ENCODE measurements around the gene STK32C. TPM values are rescaled to one million over a fixed set of nuclear protein-coding genes. Genes with fewer than 3 reads are reported as not detected.

The STK32C gene
- total RNA-seq, 1 experiment from 2014 or later, result 20.7 TPM

DNA sequence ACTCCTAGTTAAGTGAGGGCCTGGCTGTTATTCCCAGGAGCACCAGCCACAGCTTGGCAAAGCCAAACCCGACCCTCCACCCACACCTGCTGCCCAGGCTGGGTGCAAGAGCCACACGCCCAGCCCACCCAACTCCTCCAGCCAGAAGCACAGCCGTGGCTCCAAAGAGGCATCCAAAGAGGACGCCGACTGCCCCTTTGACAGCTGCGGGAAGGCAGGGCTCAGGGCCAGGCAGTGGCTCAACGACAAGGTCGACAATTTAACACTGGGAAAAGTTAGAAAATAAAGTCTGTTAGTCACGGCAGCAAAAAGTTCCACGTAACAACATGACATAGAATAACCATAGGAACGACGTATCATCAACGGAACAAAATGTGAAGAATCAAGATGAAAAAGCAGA, 66.7 kb downstream of the STK32C start:
- TF ChIP-seq, protein P1, sequence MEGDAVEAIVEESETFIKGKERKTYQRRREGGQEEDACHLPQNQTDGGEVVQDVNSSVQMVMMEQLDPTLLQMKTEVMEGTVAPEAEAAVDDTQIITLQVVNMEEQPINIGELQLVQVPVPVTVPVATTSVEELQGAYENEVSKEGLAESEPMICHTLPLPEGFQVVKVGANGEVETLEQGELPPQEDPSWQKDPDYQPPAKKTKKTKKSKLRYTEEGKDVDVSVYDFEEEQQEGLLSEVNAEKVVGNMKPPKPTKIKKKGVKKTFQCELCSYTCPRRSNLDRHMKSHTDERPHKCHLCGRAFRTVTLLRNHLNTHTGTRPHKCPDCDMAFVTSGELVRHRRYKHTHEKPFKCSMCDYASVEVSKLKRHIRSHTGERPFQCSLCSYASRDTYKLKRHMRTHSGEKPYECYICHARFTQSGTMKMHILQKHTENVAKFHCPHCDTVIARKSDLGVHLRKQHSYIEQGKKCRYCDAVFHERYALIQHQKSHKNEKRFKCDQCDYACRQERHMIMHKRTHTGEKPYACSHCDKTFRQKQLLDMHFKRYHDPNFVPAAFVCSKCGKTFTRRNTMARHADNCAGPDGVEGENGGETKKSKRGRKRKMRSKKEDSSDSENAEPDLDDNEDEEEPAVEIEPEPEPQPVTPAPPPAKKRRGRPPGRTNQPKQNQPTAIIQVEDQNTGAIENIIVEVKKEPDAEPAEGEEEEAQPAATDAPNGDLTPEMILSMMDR (IDR thresholded peaks at IDR 0.05; ENCODE audit: unreplicated experiment), result no peak
- no TSS peak for BruUV-seq (replicated peaks)
- intact Hi-C loops (cut with micrococcal nuclease), result no loop called here

DNA sequence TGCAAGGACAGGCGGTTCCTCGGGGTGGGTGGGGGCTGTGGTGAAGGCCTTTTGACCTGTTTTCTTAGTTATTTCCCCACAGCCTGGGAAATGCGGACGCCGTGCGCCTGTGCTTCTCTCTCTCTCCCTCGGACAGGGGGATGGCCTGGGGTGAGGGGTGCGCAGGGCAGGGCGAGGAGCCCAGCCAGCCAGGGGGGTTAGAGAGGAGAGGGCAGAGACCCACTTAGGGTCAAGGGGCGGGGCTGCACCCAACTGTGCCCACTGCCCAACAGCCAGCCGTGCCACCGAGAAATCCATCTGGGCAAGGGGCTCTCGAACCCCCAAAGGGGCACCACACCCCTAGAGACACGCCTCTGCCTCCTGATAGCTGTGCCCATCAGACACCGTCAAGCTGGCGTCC, 67.2 kb downstream of the STK32C start:
- ChIA-PET POLR2A (no interaction called here), CTCF (interaction anchor here (0.6 kb wide), 1 partner anchor 473 kb away, joined by 4 read pairs; no protein-coding TSS in a partner anchor)
- intact Hi-C loops (cut with micrococcal nuclease), result no loop called here
- DNase-seq (ENCODE audit: unreplicated experiment), result no peak
- Mint-ChIP-seq H3K4me1 (ENCODE audit: insufficient read depth, unreplicated experiment) (no peaks in the 10 kb centered on the region), H3K27ac (ENCODE audit: low read depth, unreplicated experiment) (no peak overlapping the region), H3K4me3 (ENCODE audit: unreplicated experiment) (no peak overlapping the region), H3K9me3 (ENCODE audit: unreplicated experiment) (no peaks in the 10 kb centered on the region), H3K36me3 (ENCODE audit: insufficient read depth, unreplicated experiment) (no peaks in the 10 kb centered on the region), H3K27me3 (ENCODE audit: insufficient read depth, unreplicated experiment) (no peaks in the 10 kb centered on the region)
- no TSS peak for BruUV-seq (replicated peaks)
- TF ChIP-seq, protein P1 (IDR thresholded peaks at IDR 0.05; ENCODE audit: unreplicated experiment), result no peak

More for the DNA sequence above, 66.7 kb downstream of the STK32C start:
- Mint-ChIP-seq H3K4me1 (ENCODE audit: insufficient read depth, unreplicated experiment) (no peaks in the 10 kb centered on the region), H3K27me3 (ENCODE audit: insufficient read depth, unreplicated experiment) (no peaks in the 10 kb centered on the region), H3K9me3 (ENCODE audit: unreplicated experiment) (no peaks in the 10 kb centered on the region), H3K4me3 (ENCODE audit: unreplicated experiment) (no peak overlapping the region), H3K27ac (ENCODE audit: low read depth, unreplicated experiment) (no peak overlapping the region), H3K36me3 (ENCODE audit: insufficient read depth, unreplicated experiment) (no peaks in the 10 kb centered on the region)
- POLR2A ChIA-PET, result no interaction called here
- no peak for DNase-seq (ENCODE audit: unreplicated experiment)
- CTCF ChIA-PET, result interaction anchor here (0.6 kb wide), 1 partner anchor 414 kb away, joined by 3 read pairs; no protein-coding TSS in a partner anchor

DNA sequence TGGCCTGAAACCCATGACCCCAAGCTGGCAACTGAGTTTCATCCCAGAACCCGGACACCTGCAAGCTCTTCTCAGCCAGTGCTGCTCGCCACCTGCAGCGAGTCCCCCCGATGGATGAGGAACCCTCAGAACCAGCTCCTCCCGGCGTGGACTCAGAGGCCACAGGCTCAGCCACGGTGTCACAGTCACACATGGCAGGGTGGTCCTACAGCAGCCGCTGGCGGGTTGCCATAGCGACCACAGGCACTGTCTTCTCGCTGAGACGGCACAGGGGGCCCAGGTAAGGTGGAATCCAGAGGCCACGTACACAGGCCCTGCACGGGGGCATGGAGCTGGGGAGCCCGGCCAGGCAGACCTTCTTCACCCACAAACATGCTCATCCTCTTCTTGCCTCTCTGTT, 67.6 kb downstream of the STK32C start:
- Mint-ChIP-seq H3K4me1 (ENCODE audit: insufficient read depth, unreplicated experiment) (no peaks in the 10 kb centered on the region), H3K27me3 (ENCODE audit: insufficient read depth, unreplicated experiment) (no peaks in the 10 kb centered on the region), H3K4me3 (ENCODE audit: unreplicated experiment) (no peak overlapping the region), H3K27ac (ENCODE audit: low read depth, unreplicated experiment) (no peak overlapping the region), H3K36me3 (ENCODE audit: insufficient read depth, unreplicated experiment) (no peaks in the 10 kb centered on the region), H3K9me3 (ENCODE audit: unreplicated experiment) (no peaks in the 10 kb centered on the region)
- TF ChIP-seq, protein P1 (IDR thresholded peaks at IDR 0.05; ENCODE audit: unreplicated experiment), result no peak
- no peak for DNase-seq (ENCODE audit: unreplicated experiment)
- ChIA-PET POLR2A (no interaction called here), CTCF (interaction anchor here (0.6 kb wide), 2 partner anchors 474 to 1470 kb away, joined by 3 to 4 read pairs; no protein-coding TSS in a partner anchor)
- BruUV-seq (replicated peaks), result no TSS peak
- intact Hi-C loops (cut with micrococcal nuclease), result no loop called here

- H3K9me3 Mint-ChIP-seq (ENCODE audit: unreplicated experiment), result no peaks in the 10 kb centered on the region
- no peaks in the 10 kb centered on the region for H3K27me3 Mint-ChIP-seq (ENCODE audit: insufficient read depth, unreplicated experiment)
- no peak overlapping the region for H3K4me3 Mint-ChIP-seq (ENCODE audit: unreplicated experiment)
- ChIA-PET CTCF (interaction anchor here (0.6 kb wide), 2 partner anchors 97 to 1470 kb away, joined by 3 read pairs; no protein-coding TSS in a partner anchor), POLR2A (no interaction called here)
- TF ChIP-seq, protein P1 (IDR thresholded peaks at IDR 0.05; ENCODE audit: unreplicated experiment), result no peak
- no TSS peak for BruUV-seq (replicated peaks)
- H3K36me3 Mint-ChIP-seq (ENCODE audit: insufficient read depth, unreplicated experiment), result no peaks in the 10 kb centered on the region
- DNase-seq (ENCODE audit: unreplicated experiment), result no peak
- H3K4me1 Mint-ChIP-seq (ENCODE audit: insufficient read depth, unreplicated experiment), result no peaks in the 10 kb centered on the region
- no peak overlapping the region for H3K27ac Mint-ChIP-seq (ENCODE audit: low read depth, unreplicated experiment)
- intact Hi-C loops (cut with micrococcal nuclease), result no loop called here
These were observed 68.4 kb downstream of the STK32C start for GRCh38 chr10:132239126-132240031.
